ENCODE measurements around the gene C16orf74. TPM values are rescaled to one million over a fixed set of nuclear protein-coding genes. Genes with fewer than 3 reads are reported as not detected.

The C16orf74 gene
- total RNA-seq, 1 donor from 2014 or later = 4.7 TPM

DNA sequence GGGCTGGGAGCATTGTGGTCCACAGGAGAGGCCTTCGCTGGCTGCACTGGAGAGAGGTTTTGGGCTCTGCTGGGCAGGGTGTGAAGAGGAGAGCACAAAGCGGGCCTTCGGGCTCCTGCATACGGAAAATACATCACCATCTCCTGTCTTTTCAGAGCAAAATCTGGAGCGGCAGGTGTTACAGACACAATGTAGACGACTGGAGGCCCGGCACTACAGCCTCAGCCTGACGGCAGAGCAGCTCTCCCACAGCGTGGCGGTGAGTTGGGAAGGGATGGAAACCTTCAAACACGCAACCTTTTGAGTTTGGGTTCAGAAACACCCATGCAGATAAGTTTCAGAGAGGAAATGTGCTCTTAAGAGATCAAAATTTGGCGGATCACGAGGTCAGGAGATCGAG lies 80.1 kb downstream of the C16orf74 start:
- peaks cover 19% of the 10 kb centered on the region for H3K36me3 ChIP-seq (ENCODE audit: insufficient read depth, low read length)

DNA sequence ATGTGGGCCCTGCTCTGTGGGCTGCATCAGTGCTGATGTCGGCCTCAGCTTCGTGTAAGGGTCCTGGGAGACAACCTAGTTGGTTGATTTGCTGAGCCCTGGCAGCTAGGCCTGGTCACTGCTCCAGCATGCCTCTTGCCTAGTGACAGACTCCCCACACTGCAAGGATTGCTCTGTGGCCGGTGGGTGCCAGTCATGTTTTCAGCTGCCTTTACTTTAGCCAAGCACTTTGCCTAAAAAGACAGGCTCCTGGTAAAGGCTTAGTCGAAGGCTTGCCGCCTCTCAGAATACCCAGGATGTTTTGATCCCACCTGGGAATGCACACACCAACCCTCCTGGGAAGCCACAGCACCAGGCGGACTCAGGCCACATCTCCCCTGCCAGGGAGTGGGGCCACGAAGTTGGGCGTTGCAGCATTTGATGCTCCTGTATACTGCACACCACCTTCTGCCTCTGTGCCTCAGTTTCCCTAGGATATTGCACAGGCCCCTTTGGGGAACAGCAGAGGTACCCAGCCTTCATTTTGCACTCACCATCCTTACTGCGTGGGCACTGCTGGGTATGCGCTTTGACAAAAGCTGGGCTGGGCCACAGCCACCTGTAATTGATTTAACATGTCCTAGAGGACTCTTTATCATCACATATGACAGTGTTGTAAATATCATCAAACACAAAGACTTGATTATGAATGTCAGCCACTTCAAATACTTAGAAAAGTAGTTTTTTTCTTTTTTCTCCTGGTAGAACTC lies 82.0 kb downstream of the C16orf74 start:
- Histone ChIP-seq H3K4me1 (ENCODE audit: insufficient read depth, low read length) (peaks cover 4% of the 10 kb centered on the region), H3K9me3 (ENCODE audit: insufficient read depth, low read depth, low read length) (no peaks in the 10 kb centered on the region), H3K27ac (ENCODE audit: low read depth, low read length) (no peak overlapping the region), H3K4me2 (ENCODE audit: low read length) (no peak overlapping the region), H3K4me3 (ENCODE audit: insufficient read depth, low read depth, low read length) (no peak overlapping the region), H3K36me3 (ENCODE audit: insufficient read depth, low read length) (peaks cover 15% of the 10 kb centered on the region), H3K9ac (ENCODE audit: low read length) (no peak overlapping the region), H2AFZ (ENCODE audit: low read depth, low read length) (no peak overlapping the region), H4K20me1 (ENCODE audit: insufficient read depth, low read length) (peaks cover 31% of the 10 kb centered on the region), H3K79me2 (ENCODE audit: insufficient read depth, low read length) (no peaks in the 10 kb centered on the region), H3K27me3 (ENCODE audit: insufficient read depth, low read length) (no peaks in the 10 kb centered on the region)
- Mint-ChIP-seq H3K9me3 (ENCODE audit: unreplicated experiment) (no peaks in the 10 kb centered on the region), H3K4me1 (ENCODE audit: low read depth, unreplicated experiment) (peaks cover 5% of the 10 kb centered on the region), H3K27ac (ENCODE audit: unreplicated experiment) (no peak overlapping the region), H3K36me3 (ENCODE audit: low read depth, unreplicated experiment) (peaks cover 34% of the 10 kb centered on the region), H3K4me3 (ENCODE audit: unreplicated experiment) (no peak overlapping the region), H3K27me3 (ENCODE audit: low read depth, unreplicated experiment) (no peaks in the 10 kb centered on the region)
- DNase-seq (ENCODE audit: low read depth) = no peak
- FAIRE-seq = no peak
- no peak for TF ChIP-seq EZH2 (IDR thresholded peaks at IDR 0.05; ENCODE audit: insufficient read depth, low read length)

More for the DNA sequence above, 80.1 kb downstream of the C16orf74 start:
- Mint-ChIP-seq H3K27ac (ENCODE audit: unreplicated experiment) (no peak overlapping the region), H3K27me3 (ENCODE audit: low read depth, unreplicated experiment) (no peaks in the 10 kb centered on the region), H3K4me3 (ENCODE audit: unreplicated experiment) (no peak overlapping the region), H3K9me3 (ENCODE audit: unreplicated experiment) (no peaks in the 10 kb centered on the region), H3K36me3 (ENCODE audit: low read depth, unreplicated experiment) (peaks cover 25% of the 10 kb centered on the region), H3K4me1 (ENCODE audit: low read depth, unreplicated experiment) (peaks cover 5% of the 10 kb centered on the region)
- Histone ChIP-seq H2AFZ (ENCODE audit: low read depth, low read length) (no peak overlapping the region), H3K4me2 (ENCODE audit: low read length) (no peak overlapping the region), H4K20me1 (ENCODE audit: insufficient read depth, low read length) (peaks cover 18% of the 10 kb centered on the region), H3K9ac (ENCODE audit: low read length) (no peak overlapping the region), H3K4me3 (ENCODE audit: insufficient read depth, low read depth, low read length) (no peak overlapping the region), H3K9me3 (ENCODE audit: insufficient read depth, low read depth, low read length) (no peaks in the 10 kb centered on the region), H3K27me3 (ENCODE audit: insufficient read depth, low read length) (no peaks in the 10 kb centered on the region), H3K4me1 (ENCODE audit: insufficient read depth, low read length) (peaks cover 11% of the 10 kb centered on the region), H3K27ac (ENCODE audit: low read depth, low read length) (no peak overlapping the region), H3K79me2 (ENCODE audit: insufficient read depth, low read length) (no peaks in the 10 kb centered on the region)
- FAIRE-seq (no peak), DNase-seq (ENCODE audit: low read depth) (no peak)
- TF ChIP-seq, protein P1, sequence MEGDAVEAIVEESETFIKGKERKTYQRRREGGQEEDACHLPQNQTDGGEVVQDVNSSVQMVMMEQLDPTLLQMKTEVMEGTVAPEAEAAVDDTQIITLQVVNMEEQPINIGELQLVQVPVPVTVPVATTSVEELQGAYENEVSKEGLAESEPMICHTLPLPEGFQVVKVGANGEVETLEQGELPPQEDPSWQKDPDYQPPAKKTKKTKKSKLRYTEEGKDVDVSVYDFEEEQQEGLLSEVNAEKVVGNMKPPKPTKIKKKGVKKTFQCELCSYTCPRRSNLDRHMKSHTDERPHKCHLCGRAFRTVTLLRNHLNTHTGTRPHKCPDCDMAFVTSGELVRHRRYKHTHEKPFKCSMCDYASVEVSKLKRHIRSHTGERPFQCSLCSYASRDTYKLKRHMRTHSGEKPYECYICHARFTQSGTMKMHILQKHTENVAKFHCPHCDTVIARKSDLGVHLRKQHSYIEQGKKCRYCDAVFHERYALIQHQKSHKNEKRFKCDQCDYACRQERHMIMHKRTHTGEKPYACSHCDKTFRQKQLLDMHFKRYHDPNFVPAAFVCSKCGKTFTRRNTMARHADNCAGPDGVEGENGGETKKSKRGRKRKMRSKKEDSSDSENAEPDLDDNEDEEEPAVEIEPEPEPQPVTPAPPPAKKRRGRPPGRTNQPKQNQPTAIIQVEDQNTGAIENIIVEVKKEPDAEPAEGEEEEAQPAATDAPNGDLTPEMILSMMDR (IDR thresholded peaks at IDR 0.05; ENCODE audit: insufficient read depth, low read depth, low read length) = no peak
- no peak for TF ChIP-seq EZH2 (IDR thresholded peaks at IDR 0.05; ENCODE audit: insufficient read depth, low read length)

GRCh38 chr16:85667841-85668413 lies 83.0 kb downstream of the C16orf74 start:
- no peaks in the 10 kb centered on the region for H3K27me3 Mint-ChIP-seq (ENCODE audit: low read depth, unreplicated experiment)
- H3K27me3 ChIP-seq (ENCODE audit: insufficient read depth, low read length) = no peaks in the 10 kb centered on the region
- no peak for FAIRE-seq
- no peak overlapping the region for H3K27ac Mint-ChIP-seq (ENCODE audit: unreplicated experiment)
- H3K4me3 Mint-ChIP-seq (ENCODE audit: unreplicated experiment) = no peak overlapping the region
- no peak overlapping the region for H3K9ac ChIP-seq (ENCODE audit: low read length)
- no peaks in the 10 kb centered on the region for H3K9me3 Mint-ChIP-seq (ENCODE audit: unreplicated experiment)
- H3K4me1 ChIP-seq (ENCODE audit: insufficient read depth, low read length) = no peaks in the 10 kb centered on the region
- H3K4me1 Mint-ChIP-seq (ENCODE audit: low read depth, unreplicated experiment) = peaks cover 5% of the 10 kb centered on the region
- TF ChIP-seq, protein P1 (IDR thresholded peaks at IDR 0.05; ENCODE audit: insufficient read depth, low read depth, low read length) = no peak
- no peak for TF ChIP-seq EZH2 (IDR thresholded peaks at IDR 0.05; ENCODE audit: insufficient read depth, low read length)
- H4K20me1 ChIP-seq (ENCODE audit: insufficient read depth, low read length) = peaks cover 30% of the 10 kb centered on the region
- H3K36me3 Mint-ChIP-seq (ENCODE audit: low read depth, unreplicated experiment) = peaks cover 36% of the 10 kb centered on the region
- H3K79me2 ChIP-seq (ENCODE audit: insufficient read depth, low read length) = no peaks in the 10 kb centered on the region
- no peak overlapping the region for H3K4me2 ChIP-seq (ENCODE audit: low read length)
- H3K36me3 ChIP-seq (ENCODE audit: insufficient read depth, low read length) = peaks cover 15% of the 10 kb centered on the region
- H2AFZ ChIP-seq (ENCODE audit: low read depth, low read length) = no peak overlapping the region
- no peak overlapping the region for H3K4me3 ChIP-seq (ENCODE audit: insufficient read depth, low read depth, low read length)
- H3K9me3 ChIP-seq (ENCODE audit: insufficient read depth, low read depth, low read length) = no peaks in the 10 kb centered on the region
- DNase-seq (ENCODE audit: low read depth) = no peak
- no peak overlapping the region for H3K27ac ChIP-seq (ENCODE audit: low read depth, low read length)
